HEK293 (cell line): ENCODE measurements around the gene SRSF2.

ENCODE experiments used
- SALL2 ChIP-seq: fragments of 450-650 bp; formaldehyde crosslinking; IDR thresholded peaks from 2 replicates; pipeline ENCODE4 v1.5.0; 2017; ENCODE audit warnings: missing biosample characterization, mild to moderate bottlenecking, missing genetic modification characterization, borderline replicate concordance
- SP7 ChIP-seq: fragments of 450-650 bp; formaldehyde crosslinking; IDR thresholded peaks from 2 replicates; pipeline ENCODE4 v1.5.1; 2016; ENCODE audit warnings: missing biosample characterization, missing genetic modification characterization
- ZFP37 ChIP-seq: fragments of 450-650 bp; formaldehyde crosslinking; IDR thresholded peaks from 2 replicates; pipeline ENCODE4 v1.5.1; 2016; ENCODE audit warnings: missing biosample characterization, missing genetic modification characterization

GRCh38 chr17:76744747-76745146 lies 7.6 kb upstream of the SRSF2 start:
- no peak for TF ChIP-seq ZFP37 (tag by site-specific recombination)
- no peak for TF ChIP-seq SALL2
- no peak for TF ChIP-seq SP7 (tag by site-specific recombination)
